COLO668 (cell line): ENCODE measurements around the gene HENMT1.
"Not testable (repeated sequence)": the region's sequence is repeated elsewhere in the genome, so short reads cannot be mapped to it uniquely, and the experiment has no call there.

Source experiments
- DNase-seq: peaks from one replicate; lab custom pipeline; 2025; ENCODE audit not compliant: unreplicated experiment; lab: John Stamatoyannopoulos, UW

The HENMT1 gene

GRCh38 chr1:108671143-108671542, 10.2 kb upstream of the HENMT1 start:
- no peak for DNase-seq

GRCh38 chr1:108670131-108670773, 9.4 kb upstream of the HENMT1 start:
- no peak for DNase-seq

GRCh38 chr1:108669679-108670078, 8.8 kb upstream of the HENMT1 start:
- no peak for DNase-seq

GRCh38 chr1:108668777-108669176, 7.9 kb upstream of the HENMT1 start:
- no peak for DNase-seq

- DNase-seq = not testable (repeated sequence)
Observed at GRCh38 chr1:108667422-108667821, 6.5 kb upstream of the HENMT1 start.

- no peak for DNase-seq
Observed at GRCh38 chr1:108665771-108666170, 4.9 kb upstream of the HENMT1 start.

GRCh38 chr1:108665067-108665466, 4.2 kb upstream of the HENMT1 start:
- DNase-seq = no peak

- DNase-seq = no peak
Observed at GRCh38 chr1:108664481-108664880, 3.6 kb upstream of the HENMT1 start.

GRCh38 chr1:108663074-108663473, 2.2 kb upstream of the HENMT1 start:
- no peak for DNase-seq

- no peak for DNase-seq
Observed at GRCh38 chr1:108657356-108658080, 3.4 kb downstream of the HENMT1 start.

- DNase-seq = no peak
Observed at GRCh38 chr1:108653431-108654105, 7.3 kb downstream of the HENMT1 start.

- DNase-seq = peak; percentile 24
Observed at GRCh38 chr1:108646648-108647269, 14.1 kb downstream of the HENMT1 start.

GRCh38 chr1:108646265-108646647, 14.6 kb downstream of the HENMT1 start:
- DNase-seq = no peak

GRCh38 chr1:108645564-108646184, 15.2 kb downstream of the HENMT1 start:
- no peak for DNase-seq

- DNase-seq = no peak
Observed at GRCh38 chr1:108644984-108645383, 15.9 kb downstream of the HENMT1 start.

- DNase-seq = peak; percentile 52
Observed at GRCh38 chr1:108643492-108644335, 17.2 kb downstream of the HENMT1 start.

- not testable (repeated sequence) for DNase-seq
Observed at GRCh38 chr1:108640863-108641262, 20.0 kb downstream of the HENMT1 start.

- no peak for DNase-seq
Observed at GRCh38 chr1:108639899-108640560, 20.9 kb downstream of the HENMT1 start.

GRCh38 chr1:108636876-108637275, 24.0 kb downstream of the HENMT1 start:
- DNase-seq = no peak

GRCh38 chr1:108634521-108634920, 26.4 kb downstream of the HENMT1 start:
- DNase-seq = no peak
